HepG2 (cell line): ENCODE measurements around the gene PRKCZ.
A peak's percentile ranks its signal among the peaks of the same experiment; 100 is the strongest.

Experiments used
- JUN ChIP-seq: sonication (generic); formaldehyde crosslinking; IDR thresholded peaks from 2 replicates; pipeline ENCODE4 v1.4.0; 2020; ENCODE audit warnings: mild to moderate bottlenecking, missing genetic modification reagents
- MTF1 ChIP-seq: sonication (generic); formaldehyde crosslinking; IDR thresholded peaks from 2 replicates; pipeline ENCODE4 v1.5.0; 2020; ENCODE audit warnings: missing genetic modification reagents
- SIN3A ChIP-seq: IDR thresholded peaks from 2 replicates; pipeline ENCODE4 v1.6.1; 2011; ENCODE audit warnings: low read depth, mild to moderate bottlenecking, control low read depth, low read length, borderline replicate concordance
- TRIM22 ChIP-seq: fragments of 450-650 bp; IDR thresholded peaks from 2 replicates; pipeline ENCODE4 v1.6.1; 2017
- ZNF777 ChIP-seq: sonication (generic); formaldehyde crosslinking; IDR thresholded peaks from 2 replicates; pipeline ENCODE4 v1.4.0; 2020; ENCODE audit warnings: missing genetic modification reagents
- TF ChIP-seq, protein P1 (sequence below): sonication (generic); formaldehyde crosslinking; IDR thresholded peaks from 2 replicates; pipeline ENCODE4 v1.5.0; 2020; ENCODE audit warnings: mild to moderate bottlenecking, missing genetic modification reagents, moderate library complexity
- TF ChIP-seq, protein P2 (sequence below): sonication (generic); formaldehyde crosslinking; IDR thresholded peaks from 2 replicates; pipeline ENCODE4 v1.4.0; 2020; ENCODE audit warnings: missing genetic modification reagents

DNA sequence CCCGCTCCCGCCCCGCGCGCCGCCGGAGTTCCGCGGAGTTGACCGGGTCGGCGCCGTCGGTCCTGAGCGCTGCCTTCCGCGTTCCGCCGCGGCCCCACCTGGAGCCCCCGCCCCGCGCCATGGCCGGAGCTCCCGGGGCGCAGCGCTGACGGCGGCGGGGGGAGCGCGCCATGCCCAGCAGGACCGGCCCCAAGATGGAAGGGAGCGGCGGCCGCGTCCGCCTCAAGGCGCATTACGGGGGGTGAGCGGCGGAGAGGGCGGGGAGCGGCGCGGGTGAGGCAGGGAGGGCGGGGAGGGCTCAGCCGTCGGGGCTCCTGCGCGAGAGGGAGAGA lies 216 bp downstream of the PRKCZ start:
- TF ChIP-seq JUN = no peak
- TF ChIP-seq ZNF777 = peak; percentile 92; the same call in 1 of the 2 replicates
- no peak for TF ChIP-seq SIN3A
- TF ChIP-seq TRIM22 = no peak
- TF ChIP-seq, protein P1, sequence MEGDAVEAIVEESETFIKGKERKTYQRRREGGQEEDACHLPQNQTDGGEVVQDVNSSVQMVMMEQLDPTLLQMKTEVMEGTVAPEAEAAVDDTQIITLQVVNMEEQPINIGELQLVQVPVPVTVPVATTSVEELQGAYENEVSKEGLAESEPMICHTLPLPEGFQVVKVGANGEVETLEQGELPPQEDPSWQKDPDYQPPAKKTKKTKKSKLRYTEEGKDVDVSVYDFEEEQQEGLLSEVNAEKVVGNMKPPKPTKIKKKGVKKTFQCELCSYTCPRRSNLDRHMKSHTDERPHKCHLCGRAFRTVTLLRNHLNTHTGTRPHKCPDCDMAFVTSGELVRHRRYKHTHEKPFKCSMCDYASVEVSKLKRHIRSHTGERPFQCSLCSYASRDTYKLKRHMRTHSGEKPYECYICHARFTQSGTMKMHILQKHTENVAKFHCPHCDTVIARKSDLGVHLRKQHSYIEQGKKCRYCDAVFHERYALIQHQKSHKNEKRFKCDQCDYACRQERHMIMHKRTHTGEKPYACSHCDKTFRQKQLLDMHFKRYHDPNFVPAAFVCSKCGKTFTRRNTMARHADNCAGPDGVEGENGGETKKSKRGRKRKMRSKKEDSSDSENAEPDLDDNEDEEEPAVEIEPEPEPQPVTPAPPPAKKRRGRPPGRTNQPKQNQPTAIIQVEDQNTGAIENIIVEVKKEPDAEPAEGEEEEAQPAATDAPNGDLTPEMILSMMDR (CRISPR knock-in tag) = no peak
- no peak for TF ChIP-seq MTF1
- TF ChIP-seq, protein P2, sequence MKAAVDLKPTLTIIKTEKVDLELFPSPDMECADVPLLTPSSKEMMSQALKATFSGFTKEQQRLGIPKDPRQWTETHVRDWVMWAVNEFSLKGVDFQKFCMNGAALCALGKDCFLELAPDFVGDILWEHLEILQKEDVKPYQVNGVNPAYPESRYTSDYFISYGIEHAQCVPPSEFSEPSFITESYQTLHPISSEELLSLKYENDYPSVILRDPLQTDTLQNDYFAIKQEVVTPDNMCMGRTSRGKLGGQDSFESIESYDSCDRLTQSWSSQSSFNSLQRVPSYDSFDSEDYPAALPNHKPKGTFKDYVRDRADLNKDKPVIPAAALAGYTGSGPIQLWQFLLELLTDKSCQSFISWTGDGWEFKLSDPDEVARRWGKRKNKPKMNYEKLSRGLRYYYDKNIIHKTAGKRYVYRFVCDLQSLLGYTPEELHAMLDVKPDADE = no peak
